HG03354 (cell line): ENCODE measurements around the gene CCDC80.
"Not testable (repeated sequence)": the region's sequence is repeated elsewhere in the genome, so short reads cannot be mapped to it uniquely, and the experiment has no call there.

Experiments used
- ATAC-seq: cut with Tn5 transposase; IDR thresholded peaks from one replicate; pipeline ENCODE4 v1.9.1; 2021; ENCODE audit warnings: mild to moderate bottlenecking; ENCODE audit not compliant: unreplicated experiment, poor library complexity, severe bottlenecking

CCDC80 gene

DNA sequence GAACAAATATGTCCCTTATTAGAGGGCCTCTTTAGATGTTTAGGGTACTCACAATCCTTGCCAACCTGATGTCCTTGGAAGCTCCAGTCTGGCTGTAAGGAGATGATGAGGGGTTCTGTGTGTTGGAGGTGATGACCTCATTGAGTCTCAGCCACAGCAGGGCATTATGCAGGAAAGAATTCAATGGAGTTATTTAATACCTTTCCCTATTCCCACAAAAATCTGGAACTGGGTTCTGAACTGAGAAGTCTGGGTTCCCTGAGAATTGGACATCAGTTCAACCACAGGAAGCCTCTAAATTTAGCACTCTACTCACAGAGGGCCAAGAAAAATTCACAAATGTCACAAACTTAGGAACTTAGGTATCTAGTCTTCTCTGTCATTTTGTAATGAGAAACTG lies 42.2 kb downstream of the CCDC80 start:
- ATAC-seq: no peak

DNA sequence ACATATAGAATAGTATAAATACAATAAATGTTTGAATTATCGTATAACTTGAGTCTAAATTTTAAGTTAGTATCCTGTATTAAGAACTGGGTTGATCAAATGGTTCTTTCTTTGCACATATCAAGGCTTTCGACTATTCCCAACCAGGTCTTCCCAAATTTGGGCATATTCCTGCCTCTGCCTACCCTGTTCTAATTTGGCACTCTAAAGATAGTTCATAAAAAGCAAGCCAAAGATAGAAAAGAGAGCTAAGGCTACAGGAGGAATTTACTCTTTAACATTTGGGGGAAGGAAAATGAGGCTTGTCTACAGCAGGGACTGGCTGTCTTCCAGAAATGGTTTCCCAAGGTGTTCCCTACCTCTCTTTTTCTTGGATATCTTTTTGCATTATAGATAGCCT lies 43.0 kb downstream of the CCDC80 start:
- ATAC-seq: no peak

DNA sequence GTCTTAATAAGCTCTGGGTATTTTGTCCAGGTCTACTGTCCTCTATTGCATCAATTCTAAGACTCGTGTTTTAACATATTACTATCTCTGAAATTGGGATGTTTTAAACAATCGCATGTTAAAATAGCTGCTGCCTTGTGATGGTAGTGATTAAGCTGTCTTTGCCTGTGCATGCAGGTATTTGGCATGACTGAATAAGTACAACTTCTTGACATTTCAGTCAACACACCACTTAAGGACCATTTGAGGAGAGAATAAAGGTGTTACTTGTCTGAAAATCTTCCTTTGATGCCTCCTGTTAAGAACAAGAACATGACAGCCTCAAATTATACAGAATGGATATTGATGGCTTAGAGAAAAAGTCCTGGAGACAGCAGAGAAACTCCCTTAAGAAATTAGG lies 46.1 kb downstream of the CCDC80 start:
- no peak for ATAC-seq

DNA sequence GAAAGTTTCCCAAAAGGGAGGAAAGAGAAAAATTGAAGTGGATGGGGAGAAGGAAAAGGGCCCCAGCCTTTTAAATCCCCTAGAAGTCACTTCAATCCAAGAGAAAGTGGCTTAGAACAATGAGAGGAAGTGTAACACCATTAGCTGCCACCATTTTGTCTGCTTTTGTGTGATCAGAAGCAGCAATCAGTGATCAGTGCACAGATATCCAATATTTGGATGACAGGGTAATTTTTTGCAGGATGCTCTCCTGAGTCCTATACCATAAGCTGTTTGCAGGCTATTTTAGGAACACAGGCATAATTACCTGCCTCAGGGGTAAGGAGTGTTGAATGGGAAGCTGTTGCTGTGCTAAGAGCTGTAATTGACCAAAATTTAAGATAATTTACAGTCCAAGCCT lies 47.7 kb downstream of the CCDC80 start:
- ATAC-seq: no peak

DNA sequence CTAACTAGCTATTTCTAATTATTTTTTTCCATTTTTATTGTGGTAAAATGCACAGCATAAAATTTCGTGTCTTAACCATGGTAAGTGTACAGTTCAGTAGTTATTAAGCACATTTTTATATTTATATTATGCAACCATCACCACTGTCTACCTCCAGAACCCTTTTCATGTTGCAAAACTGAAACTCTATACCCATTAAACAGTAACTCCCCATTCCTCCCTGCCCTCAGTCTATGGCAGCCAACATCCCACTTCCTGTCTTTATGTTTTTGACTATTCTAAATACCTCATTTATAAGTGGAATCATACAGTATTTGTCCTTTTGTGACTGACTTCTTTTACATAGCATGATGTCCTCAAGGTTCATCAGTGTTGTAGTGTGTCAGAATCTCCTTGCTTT lies 53.6 kb downstream of the CCDC80 start:
- ATAC-seq: no peak

DNA sequence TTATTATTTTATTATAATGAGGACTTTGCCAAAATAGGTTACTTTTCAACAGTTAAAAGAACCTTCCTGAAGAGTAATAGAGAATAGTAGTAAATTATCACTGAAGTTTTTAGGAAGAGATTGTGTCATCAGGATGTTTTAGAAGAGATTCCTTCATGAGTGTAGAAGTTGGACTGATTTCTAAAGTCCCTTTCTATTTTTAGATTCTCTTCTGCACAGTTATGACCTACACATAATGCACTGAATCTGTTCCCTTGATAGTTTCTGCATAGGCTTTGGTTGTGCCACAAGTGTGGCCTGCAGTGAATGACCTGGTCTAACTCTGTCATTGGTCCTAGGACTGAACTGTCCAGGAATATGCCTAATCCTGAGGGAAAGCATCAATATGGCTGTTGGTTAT lies 55.2 kb downstream of the CCDC80 start:
- no peak for ATAC-seq

DNA sequence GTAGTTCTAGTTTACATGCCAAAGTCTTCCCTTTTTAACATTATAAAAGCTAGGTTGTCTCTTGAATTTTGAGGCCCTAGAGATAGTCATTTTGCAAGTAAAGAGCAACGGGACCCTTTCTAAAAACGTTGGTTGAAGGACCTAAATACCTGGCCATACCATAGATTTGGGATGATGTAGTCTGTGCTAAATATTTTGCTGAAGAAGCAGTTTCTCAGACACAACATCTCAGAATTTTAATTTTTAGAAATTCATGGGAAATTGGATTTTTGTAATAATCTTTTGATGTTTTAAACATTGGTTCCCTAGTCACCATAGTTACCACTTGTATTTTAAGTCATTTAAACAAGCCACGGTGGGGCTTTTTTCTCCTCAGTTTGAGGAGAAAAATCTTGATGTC lies 57.8 kb downstream of the CCDC80 start:
- ATAC-seq: no peak

DNA sequence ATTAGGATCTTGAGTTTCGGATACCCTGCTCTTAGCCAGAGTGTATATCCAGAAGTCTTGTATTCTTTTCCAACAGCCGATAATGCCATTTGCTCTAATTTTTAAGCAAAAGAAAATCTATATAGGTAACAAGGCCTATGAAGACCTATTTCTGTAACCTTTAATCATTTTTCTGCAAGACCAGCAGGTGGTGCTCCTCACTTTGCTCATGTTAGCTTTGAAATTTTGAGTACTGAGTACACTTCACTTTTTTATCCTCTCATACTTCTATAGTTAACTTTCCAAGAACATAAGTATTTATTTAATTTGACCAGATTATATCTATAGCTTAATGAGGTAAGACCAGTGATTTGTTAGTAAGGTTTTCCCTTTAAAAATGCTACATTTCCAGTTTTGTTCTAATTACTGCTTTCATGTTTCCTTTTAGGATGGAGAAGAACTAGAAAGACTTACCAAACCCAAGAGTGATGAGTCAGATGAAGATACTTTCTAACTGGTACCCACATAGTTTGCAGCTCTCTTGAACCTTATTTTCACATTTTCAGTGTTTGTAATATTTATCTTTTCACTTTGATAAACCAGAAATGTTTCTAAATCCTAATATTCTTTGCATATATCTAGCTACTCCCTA lies 58.6 kb downstream of the CCDC80 start:
- no peak for ATAC-seq

DNA sequence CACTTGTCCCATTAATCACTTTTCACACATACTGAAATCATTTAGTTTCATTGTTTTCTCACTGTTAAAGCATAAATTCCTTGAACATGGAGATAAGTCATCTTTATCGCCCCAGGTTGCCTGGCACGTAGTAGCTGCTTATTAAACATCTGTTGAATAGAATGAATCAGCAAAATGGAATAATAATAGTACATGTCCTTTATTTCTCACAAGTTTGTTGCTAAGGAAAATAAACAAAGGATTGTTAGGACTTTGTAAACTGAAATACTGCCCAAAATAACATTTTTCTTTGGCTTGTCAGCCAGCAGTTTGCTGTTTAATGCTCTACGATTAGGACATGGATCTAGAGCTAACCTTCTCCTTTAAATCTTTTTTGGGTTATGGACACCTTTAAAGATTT lies 61.2 kb downstream of the CCDC80 start:
- ATAC-seq: no peak

DNA sequence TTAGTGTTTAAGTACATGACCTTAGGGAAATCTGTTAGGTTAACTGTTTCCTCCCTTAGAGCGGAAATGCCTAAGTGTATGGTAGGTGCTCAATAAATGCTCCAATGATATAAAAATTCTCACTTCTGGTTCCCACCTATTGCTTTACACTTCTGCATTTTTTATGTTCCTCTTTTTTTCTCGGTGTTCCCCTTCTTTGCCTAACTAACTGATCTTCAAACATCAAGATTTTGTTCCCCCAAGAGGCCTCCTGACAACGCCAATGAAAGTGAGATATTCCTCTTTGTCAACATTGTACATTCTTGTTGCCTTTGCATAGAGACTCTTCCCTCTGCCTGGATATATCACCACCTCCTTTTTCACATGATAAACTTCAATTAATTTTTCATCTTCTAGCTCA lies 61.7 kb downstream of the CCDC80 start:
- no peak for ATAC-seq

DNA sequence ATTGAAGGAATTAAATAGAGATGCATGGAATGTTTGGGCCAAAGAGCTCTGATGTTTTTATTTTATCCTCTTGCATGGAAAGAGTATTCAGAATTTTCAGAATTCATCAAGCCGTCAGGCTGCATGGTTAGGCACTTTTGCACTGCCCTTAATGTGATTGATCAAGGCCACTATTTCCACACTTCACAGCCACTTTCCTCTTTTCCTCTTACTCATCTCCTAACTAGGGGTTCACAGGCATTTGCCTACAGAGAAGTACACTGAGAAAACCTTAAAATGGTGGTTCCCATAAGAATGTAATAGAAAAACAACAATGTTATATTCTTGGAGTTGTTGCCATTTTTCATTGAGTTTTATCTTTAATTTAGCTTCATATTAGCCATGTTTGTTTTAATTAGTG lies 68.2 kb downstream of the CCDC80 start:
- ATAC-seq: no peak

DNA sequence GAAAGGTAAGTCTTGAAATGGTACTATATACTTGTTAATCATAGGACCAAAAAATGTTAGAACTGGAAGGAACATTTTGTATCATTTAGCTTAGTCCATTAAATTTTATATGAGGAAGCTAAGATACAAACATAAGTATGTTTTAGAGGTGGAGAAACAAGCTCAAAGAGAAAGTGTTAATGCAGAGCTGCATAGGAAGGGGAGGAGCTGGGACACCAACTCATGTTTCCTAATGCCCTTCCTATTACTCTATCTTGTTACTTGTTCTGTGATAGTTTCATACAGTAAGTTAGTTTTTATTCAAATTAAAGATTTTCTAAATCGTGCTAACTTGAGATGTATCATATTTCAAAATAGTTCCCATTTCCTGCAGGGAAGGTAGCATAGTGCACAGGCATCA lies 71.7 kb downstream of the CCDC80 start:
- no peak for ATAC-seq

DNA sequence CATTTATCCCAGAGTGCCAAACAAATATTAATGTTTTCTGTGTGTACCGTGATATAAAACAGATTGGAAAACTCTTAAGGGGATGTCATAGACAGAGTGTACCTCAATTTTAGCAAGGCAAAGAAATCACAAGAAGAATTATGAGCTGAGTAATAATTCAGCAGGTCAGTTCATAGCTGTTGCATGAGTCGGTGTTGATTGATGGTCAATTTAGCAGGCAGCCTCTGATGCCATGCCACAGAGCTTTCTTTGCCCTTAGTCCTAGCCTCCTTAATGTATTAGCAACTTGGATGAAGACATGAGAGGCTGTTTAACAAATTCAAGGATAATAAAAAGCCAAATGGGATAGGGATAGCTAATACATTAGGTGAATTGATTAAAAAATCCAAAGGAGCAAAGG lies 72.3 kb downstream of the CCDC80 start:
- ATAC-seq: no peak

DNA sequence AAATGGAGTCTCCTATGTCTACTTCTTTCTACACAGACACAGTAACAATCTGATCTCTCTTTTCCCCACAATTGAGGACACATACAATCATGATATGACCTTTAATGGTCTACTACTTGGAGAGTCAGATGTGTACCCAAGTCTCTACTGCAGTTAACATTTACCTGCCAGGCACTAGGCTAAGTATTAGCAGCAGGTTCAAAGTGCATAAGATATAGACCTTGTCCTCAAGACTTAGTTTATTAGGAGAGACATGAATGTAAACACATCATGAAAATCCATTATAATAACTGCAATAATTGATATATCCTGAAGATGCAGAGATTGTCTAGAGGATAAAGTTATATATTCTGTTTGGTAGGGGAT lies 76.0 kb downstream of the CCDC80 start:
- no peak for ATAC-seq

DNA sequence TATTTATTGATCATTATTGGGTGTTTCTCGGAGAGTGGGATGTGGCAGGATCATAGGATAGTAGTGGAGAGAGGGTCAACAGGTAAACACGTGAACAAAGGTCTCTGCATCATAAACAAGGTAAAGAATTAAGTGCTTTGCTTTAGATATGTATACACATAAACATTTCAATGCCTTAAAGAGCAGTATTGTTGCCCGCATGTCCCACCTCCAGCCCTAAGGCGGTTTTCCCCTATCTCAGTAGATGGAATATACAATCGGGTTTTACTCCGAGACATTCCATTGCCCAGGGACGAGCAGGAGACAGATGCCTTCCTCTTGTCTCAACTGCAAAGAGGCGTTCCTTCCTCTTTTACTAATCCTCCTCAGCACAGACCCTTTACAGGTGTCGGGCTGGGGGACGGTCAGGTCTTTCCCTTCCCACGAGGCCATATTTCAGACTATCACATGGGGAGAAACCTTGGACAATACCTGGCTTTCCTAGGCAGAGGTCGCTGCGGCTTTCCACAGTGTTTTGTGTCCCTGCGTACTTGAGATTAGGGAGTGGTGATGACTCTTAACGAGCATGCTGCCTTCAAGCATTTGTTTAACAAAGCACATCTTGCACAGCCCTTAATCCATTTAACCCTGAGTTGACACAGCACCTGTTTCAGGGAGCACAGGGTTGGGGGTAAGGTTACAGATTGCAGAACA lies 76.5 kb downstream of the CCDC80 start:
- ATAC-seq: not testable (repeated sequence)

DNA sequence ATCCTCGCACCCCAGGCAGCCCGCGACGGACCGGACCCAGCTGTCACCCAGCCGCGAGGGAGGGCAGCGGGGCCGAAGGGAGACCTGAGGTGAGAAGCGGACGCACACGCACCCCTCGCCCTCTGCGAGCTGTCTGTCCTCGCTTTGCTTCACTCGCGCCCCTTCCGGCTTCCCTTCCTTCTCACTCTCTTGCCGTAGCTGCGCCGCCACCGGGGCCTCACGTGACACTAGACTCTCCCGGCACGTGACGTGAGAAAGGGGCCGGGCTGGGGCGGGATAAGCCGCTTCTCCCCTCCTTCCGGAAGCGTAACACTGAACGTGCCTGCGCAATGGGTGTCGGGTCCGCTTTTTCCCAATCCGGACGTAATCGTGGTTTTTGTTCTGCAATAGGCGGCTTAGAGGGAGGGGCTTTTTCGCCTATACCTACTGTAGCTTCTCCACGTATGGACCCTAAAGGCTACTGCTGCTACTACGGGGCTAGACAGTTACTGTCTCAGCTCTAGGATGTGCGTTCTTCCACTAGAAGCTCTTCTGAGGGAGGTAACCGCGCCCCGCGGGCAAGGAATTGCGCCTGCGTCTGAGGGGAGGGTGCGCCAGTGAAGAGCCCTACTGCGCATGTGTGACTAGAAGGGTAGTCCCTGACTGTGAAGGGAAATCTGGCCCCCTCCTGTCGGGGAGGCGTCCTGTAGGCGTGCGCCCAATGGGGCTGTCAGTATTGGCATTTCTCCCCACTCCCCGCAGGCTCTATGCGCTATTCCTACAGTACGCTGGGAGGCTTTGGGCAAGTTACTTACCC lies 79.0 kb downstream of the CCDC80 start, which contains the start of the genes ATG3 and SLC35A5:
TSS of gene ATG3 (minus strand) at position 229 of the 796 bp plus-strand sequence. CDS start 434 bp downstream, outside the sequence.
TSS of gene SLC35A5 (plus strand) at position 312 of the 796 bp plus-strand sequence. CDS start 1,359 bp downstream, outside the sequence.
- peak; percentile 83 for ATAC-seq

DNA sequence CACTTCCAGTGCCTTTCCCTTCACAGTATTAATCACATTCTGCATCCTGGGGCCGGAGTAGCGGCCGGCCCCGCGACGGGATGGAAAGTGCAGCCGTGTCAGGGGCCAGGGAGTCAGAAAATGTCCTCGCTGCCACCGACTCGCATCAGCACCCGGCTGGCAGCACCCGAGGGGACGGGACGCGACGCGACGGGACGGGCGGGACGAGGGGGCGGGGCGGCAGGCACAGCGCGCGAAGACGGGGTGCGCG lies 79.5 kb downstream of the CCDC80 start:
- peak; percentile 47 for ATAC-seq

DNA sequence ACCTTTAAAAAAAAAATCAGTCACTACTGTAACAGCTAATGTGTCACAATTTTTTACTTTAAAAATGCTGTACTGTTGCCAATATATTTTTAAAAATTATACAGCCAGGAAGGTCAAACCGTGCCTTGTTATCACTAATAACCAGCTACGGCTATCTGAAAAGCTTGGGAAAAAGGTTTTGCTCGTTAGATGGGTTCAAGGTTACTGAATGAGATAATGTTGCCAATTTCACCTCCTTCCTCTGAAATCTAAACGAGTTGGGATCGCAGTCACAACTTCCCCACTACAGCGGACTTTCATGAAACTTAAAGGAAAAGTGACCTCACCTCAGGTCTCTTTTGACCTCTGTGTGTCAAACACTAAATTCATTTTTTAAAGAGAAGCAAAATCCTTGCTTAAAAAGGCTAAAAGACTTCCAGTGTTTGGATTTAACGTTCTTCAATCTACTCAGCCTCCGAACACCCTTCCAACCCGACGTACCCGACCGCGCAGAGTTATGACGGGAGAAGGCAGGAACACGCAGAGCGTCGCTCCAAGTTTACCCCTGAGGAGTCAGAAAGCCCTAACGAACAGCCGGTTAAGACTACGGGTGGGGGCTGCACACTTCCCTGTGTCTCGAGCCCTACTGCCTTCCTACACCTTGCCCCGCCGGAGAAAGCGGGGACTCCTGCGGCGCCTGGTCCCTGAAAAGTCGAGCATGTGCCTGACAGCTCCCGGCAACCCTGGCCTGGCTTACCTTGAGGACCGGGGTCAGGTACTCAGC lies 80.0 kb downstream of the CCDC80 start:
- peak; percentile 36 for ATAC-seq

DNA sequence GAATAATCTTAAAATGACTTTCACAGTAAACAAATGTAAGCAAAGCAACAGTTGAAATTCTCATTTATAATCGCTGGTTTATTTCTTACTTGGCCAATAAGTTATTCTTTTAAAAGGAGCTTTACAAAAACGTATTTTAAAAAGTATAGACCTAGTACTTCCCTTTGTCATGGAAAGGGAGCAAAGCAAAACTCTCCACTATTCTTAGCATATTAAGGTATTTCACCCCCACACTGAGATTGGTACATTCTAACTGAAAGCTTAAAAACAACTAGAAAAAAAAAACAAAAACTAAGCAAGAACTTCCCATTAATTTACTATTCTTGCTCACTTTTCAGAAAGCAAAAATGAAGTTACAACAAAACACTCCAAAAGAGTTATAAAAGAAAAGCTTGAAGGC lies 80.6 kb downstream of the CCDC80 start:
- ATAC-seq: no peak

DNA sequence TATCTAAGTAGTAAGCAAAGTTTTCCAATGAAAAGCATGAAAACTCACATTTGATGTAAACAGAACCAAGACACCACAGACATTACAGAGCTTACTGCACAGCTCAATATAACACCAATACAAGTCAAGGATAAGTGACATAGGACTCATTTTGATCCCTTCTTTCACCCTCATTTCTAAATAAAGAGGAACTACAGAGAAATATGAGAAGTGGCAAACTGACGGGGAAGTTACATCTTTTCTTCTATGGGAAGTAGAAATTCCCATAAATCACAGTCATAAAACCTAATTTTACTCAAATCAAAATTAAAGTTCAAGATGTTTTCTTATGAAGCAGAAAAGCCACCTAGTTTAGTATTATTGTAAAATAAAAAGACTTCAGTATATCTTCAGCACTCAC lies 83.0 kb downstream of the CCDC80 start:
- ATAC-seq: no peak
